ENCODE data around the gene PRPH. TPM values are rescaled to one million over a fixed set of nuclear protein-coding genes. Genes with fewer than 3 reads are reported as not detected.
A peak's percentile ranks its signal among the peaks of the same experiment; 100 is the strongest.
"Not testable (repeated sequence)": the region's sequence is repeated elsewhere in the genome, so short reads cannot be mapped to it uniquely, and the experiment has no call there.

The PRPH gene
- total RNA-seq, 1 experiment from 2014 or later = 3.9 TPM

GRCh38 chr12:49309386-49309785, 14.4 kb downstream of the PRPH start:
- peaks cover 3% of the 10 kb centered on the region for H3K4me1 ChIP-seq

GRCh38 chr12:49310451-49311000, 15.6 kb downstream of the PRPH start:
- H3K9me3 ChIP-seq (replicated peaks); H3K4me1 ChIP-seq; DNase-seq; H3K4me3 ChIP-seq; H3K36me3 ChIP-seq; H3K27me3 ChIP-seq; H3K27ac ChIP-seq: not testable (repeated sequence)

More at GRCh38 chr12:49309386-49309785, 14.4 kb downstream of the PRPH start:
- Histone ChIP-seq H3K27me3 (no peaks in the 10 kb centered on the region), H3K27ac (no peak overlapping the region), H3K4me3 (no peak overlapping the region), H3K9me3 (replicated peaks) (no peaks in the 10 kb centered on the region), H3K36me3 (no peaks in the 10 kb centered on the region)
- DNase-seq = no peak

GRCh38 chr12:49314811-49315210, 19.9 kb downstream of the PRPH start:
- Histone ChIP-seq H3K36me3 (no peaks in the 10 kb centered on the region), H3K9me3 (replicated peaks) (no peaks in the 10 kb centered on the region), H3K27ac (no peak overlapping the region), H3K4me3 (no peak overlapping the region), H3K27me3 (no peaks in the 10 kb centered on the region), H3K4me1 (no peaks in the 10 kb centered on the region)
- no peak for DNase-seq

GRCh38 chr12:49317118-49317517, 22.2 kb downstream of the PRPH start:
- not testable (repeated sequence) for DNase-seq; H3K4me3 ChIP-seq; H3K4me1 ChIP-seq; H3K36me3 ChIP-seq; H3K27ac ChIP-seq; H3K9me3 ChIP-seq (replicated peaks); H3K27me3 ChIP-seq

GRCh38 chr12:49320411-49321103, 25.6 kb downstream of the PRPH start:
- H3K9me3 ChIP-seq (replicated peaks); DNase-seq; H3K4me3 ChIP-seq; H3K4me1 ChIP-seq; H3K36me3 ChIP-seq; H3K27me3 ChIP-seq; H3K27ac ChIP-seq: not testable (repeated sequence)

- Histone ChIP-seq H3K4me3 (peak overlapping the region; percentile 78), H3K36me3 (peaks cover 11% of the 10 kb centered on the region), H3K27ac (peak overlapping the region; percentile 67), H3K4me1 (peaks cover 10% of the 10 kb centered on the region; the same call in 1 of the 2 replicates), H3K27me3 (no peaks in the 10 kb centered on the region), H3K9me3 (replicated peaks) (no peaks in the 10 kb centered on the region)
- DNase-seq = no peak
Observed at GRCh38 chr12:49322367-49322707, 27.4 kb downstream of the PRPH start.

GRCh38 chr12:49322708-49323523, 28.0 kb downstream of the PRPH start, which contains the start of gene TROAP:
Gene TROAP, plus strand, starts transcription at chr12:49323255. Its CDS starts 354 bp downstream, at chr12:49323609.
- no peaks in the 10 kb centered on the region for H3K9me3 ChIP-seq (replicated peaks)
- H3K27me3 ChIP-seq = no peaks in the 10 kb centered on the region
- H3K4me1 ChIP-seq = peaks cover 10% of the 10 kb centered on the region; the same call in 1 of the 2 replicates
- peak within 1 kb of the TSS; percentile 78 for H3K4me3 ChIP-seq
- peaks cover 16% of the 10 kb centered on the region for H3K36me3 ChIP-seq
- peak within 1 kb of the TSS; percentile 67 for H3K27ac ChIP-seq
- peak; percentile 99 to 100 for DNase-seq

- peak overlapping the region; percentile 67 for H3K27ac ChIP-seq
- peaks cover 16% of the 10 kb centered on the region for H3K36me3 ChIP-seq
Observed at GRCh38 chr12:49323524-49324097, 28.7 kb downstream of the PRPH start.

GRCh38 chr12:49325606-49326005, 30.7 kb downstream of the PRPH start:
- no peaks in the 10 kb centered on the region for H3K27me3 ChIP-seq
- no peak overlapping the region for H3K27ac ChIP-seq
- H3K9me3 ChIP-seq (replicated peaks) = no peaks in the 10 kb centered on the region
- H3K4me1 ChIP-seq = peaks cover 10% of the 10 kb centered on the region; the same call in 1 of the 2 replicates
- H3K36me3 ChIP-seq = peaks cover 32% of the 10 kb centered on the region
- DNase-seq = no peak
- no peak overlapping the region for H3K4me3 ChIP-seq

More at GRCh38 chr12:49323524-49324097, 28.7 kb downstream of the PRPH start:
- DNase-seq = no peak
- H3K27me3 ChIP-seq = no peaks in the 10 kb centered on the region
- H3K4me3 ChIP-seq = peak overlapping the region; percentile 78
- H3K4me1 ChIP-seq = peaks cover 10% of the 10 kb centered on the region; the same call in 1 of the 2 replicates
- no peaks in the 10 kb centered on the region for H3K9me3 ChIP-seq (replicated peaks)

GRCh38 chr12:49327368-49327767, 32.4 kb downstream of the PRPH start:
- no peak for DNase-seq
- Histone ChIP-seq H3K27me3 (no peaks in the 10 kb centered on the region), H3K9me3 (replicated peaks) (no peaks in the 10 kb centered on the region), H3K4me1 (0 out of 2 replicates have a peak, but pooled peaks cover 5% of the 10 kb centered on the region), H3K4me3 (no peak overlapping the region), H3K36me3 (peaks cover 39% of the 10 kb centered on the region), H3K27ac (no peak overlapping the region)

GRCh38 chr12:49327887-49328286, 32.9 kb downstream of the PRPH start:
- Histone ChIP-seq H3K36me3 (peaks cover 39% of the 10 kb centered on the region), H3K9me3 (replicated peaks) (no peaks in the 10 kb centered on the region), H3K4me1 (0 out of 2 replicates have a peak, but pooled peaks cover 5% of the 10 kb centered on the region), H3K27me3 (no peaks in the 10 kb centered on the region), H3K27ac (no peak overlapping the region), H3K4me3 (no peak overlapping the region)
- DNase-seq = no peak

- Histone ChIP-seq H3K36me3 (peaks cover 39% of the 10 kb centered on the region), H3K9me3 (replicated peaks) (no peaks in the 10 kb centered on the region), H3K27me3 (no peaks in the 10 kb centered on the region), H3K27ac (no peak overlapping the region), H3K4me3 (no peak overlapping the region), H3K4me1 (0 out of 2 replicates have a peak, but pooled peaks cover 5% of the 10 kb centered on the region)
- no peak for DNase-seq
Observed at GRCh38 chr12:49328816-49329215, 33.9 kb downstream of the PRPH start.

- peaks cover 39% of the 10 kb centered on the region for H3K36me3 ChIP-seq
Observed at GRCh38 chr12:49330032-49330619, 35.2 kb downstream of the PRPH start.

GRCh38 chr12:49330631-49331379, 35.9 kb downstream of the PRPH start:
- H3K36me3 ChIP-seq = peaks cover 36% of the 10 kb centered on the region
- H3K4me3 ChIP-seq = no peak overlapping the region
- H3K4me1 ChIP-seq = peaks cover 7% of the 10 kb centered on the region; the same call in 1 of the 2 replicates
- no peak for DNase-seq
- no peaks in the 10 kb centered on the region for H3K27me3 ChIP-seq
- no peak overlapping the region for H3K27ac ChIP-seq
- no peaks in the 10 kb centered on the region for H3K9me3 ChIP-seq (replicated peaks)

More at GRCh38 chr12:49330032-49330619, 35.2 kb downstream of the PRPH start:
- H3K27me3 ChIP-seq = no peaks in the 10 kb centered on the region
- H3K27ac ChIP-seq = no peak overlapping the region
- H3K9me3 ChIP-seq (replicated peaks) = no peaks in the 10 kb centered on the region
- H3K4me1 ChIP-seq = peaks cover 3% of the 10 kb centered on the region; the same call in 1 of the 2 replicates
- no peak overlapping the region for H3K4me3 ChIP-seq
- DNase-seq = no peak
